GM12878 (cell line): ENCODE measurements around the gene SEC22B. TPM values are rescaled to one million over a fixed set of nuclear protein-coding genes. Genes with fewer than 3 reads are reported as not detected.
"Not testable (repeated sequence)": the region's sequence is repeated elsewhere in the genome, so short reads cannot be mapped to it uniquely, and the experiment has no call there.

Experiments used
- ATAC-seq: fragments of 200-7000 bp; cut with Tn5 transposase; 3 replicates; pipeline ENCODE4 v1.9.1; 2020; ENCODE audit warnings: mild to moderate bottlenecking, moderate library complexity
- BruUV-seq: library from RNA; stranded (reverse); fragments of 400-500 nt; replicated peaks from 2 replicates; lab custom pipeline; 2021; lab: Mats Ljungman, UMichigan
- CTCF ChIA-PET: fragments of 300-600 bp; sonication (Branson Sonifier 250); formaldehyde crosslinking; extraction: SDS; loops from one replicate; lab custom pipeline; 2021; ENCODE audit warnings: inconsistent platforms; lab: Yijun Ruan, JAX
- POLR2A ChIA-PET: fragments of 350-600 bp; formaldehyde crosslinking; extraction: SDS; loops from one replicate; lab custom pipeline; 2021; ENCODE audit warnings: inconsistent platforms; lab: Charles Lee
- RAD21 ChIA-PET: fragments of 300-600 bp; sonication (Branson Sonifier 250); formaldehyde crosslinking; loops from one replicate; lab custom pipeline; 2023; ENCODE audit warnings: antibody characterized with exemption; ENCODE audit not compliant: unreplicated experiment; lab: Charles Lee
- SMC1A ChIA-PET: fragments of 300-600 bp; sonication (Branson Sonifier 250); formaldehyde crosslinking; loops from one replicate; lab custom pipeline; 2023; ENCODE audit not compliant: unreplicated experiment, uncharacterized antibody; lab: Charles Lee
- DNase-seq: peaks from one replicate; pipeline ENCODE4 v3.0.0-alpha.2; 2011; ENCODE audit warnings: low read depth, low spot score
- FAIRE-seq: peaks from 3 replicates; lab custom pipeline; 2011; peaks lifted over from hg19 to GRCh38; lab: Jason Lieb, UNC
- H2AFZ ChIP-seq: 2 replicates; pipeline ENCODE4 v1.6.0; 2011; ENCODE audit warnings: low read depth, low read length, control low read depth; ENCODE audit not compliant: control insufficient read depth
- H3K27ac ChIP-seq: 2 replicates; pipeline ENCODE4 v1.5.1; 2011; ENCODE audit warnings: control low read depth; ENCODE audit not compliant: control insufficient read depth, insufficient read depth
- H3K27me3 ChIP-seq, 2 experiments: replicated peaks in 1 of 2; 2 replicates each; pipeline versions ENCODE4 v1.6.0 to v1.6.1; 2011; ENCODE audit warnings: low read length in 1 of 2; ENCODE audit not compliant: control insufficient read depth in 2 of 2, insufficient read depth in 2 of 2
- H3K36me3 ChIP-seq, 2 experiments: 2 replicates each; pipeline ENCODE4 v1.5.1; 2011; ENCODE audit warnings: low read length in 1 of 2; ENCODE audit not compliant: control insufficient read depth in 2 of 2, insufficient read depth in 2 of 2
- H3K4me1 ChIP-seq: 2 replicates; pipeline ENCODE4 v1.6.1; 2011; ENCODE audit warnings: mild to moderate bottlenecking, low read length, moderate library complexity, mixed read lengths; ENCODE audit not compliant: control insufficient read depth, insufficient read depth
- H3K4me2 ChIP-seq: 2 replicates; pipeline ENCODE4 v1.6.0; 2011; ENCODE audit warnings: control low read depth; ENCODE audit not compliant: control insufficient read depth, insufficient read depth
- H3K4me3 ChIP-seq: fragments of 200-600 bp; sonication (generic); 2 replicates; pipeline ENCODE4 v1.5.1; 2016
- H3K79me2 ChIP-seq: 2 replicates; pipeline ENCODE4 v1.6.0; 2011; ENCODE audit warnings: low read length; ENCODE audit not compliant: control insufficient read depth, insufficient read depth
- H3K9ac ChIP-seq: 2 replicates; pipeline ENCODE4 v1.8.0; 2011; ENCODE audit warnings: low read length, control low read depth, mixed read lengths; ENCODE audit not compliant: control insufficient read depth, insufficient read depth
- H3K9me3 ChIP-seq: replicated peaks from 3 replicates; pipeline ENCODE4 v1.5.1; 2011; ENCODE audit warnings: mild to moderate bottlenecking, low read length; ENCODE audit not compliant: control insufficient read depth, insufficient read depth
- H4K20me1 ChIP-seq: 2 replicates; pipeline ENCODE4 v1.6.0; 2011; ENCODE audit not compliant: control insufficient read depth, insufficient read depth
- CEBPZ ChIP-seq: fragments of 150-350 bp; IDR thresholded peaks from 2 replicates; pipeline ENCODE4 v1.6.1; 2016; ENCODE audit warnings: low read depth, low read length
- SRF ChIP-seq, 2 experiments: IDR thresholded peaks; 2 replicates each; pipeline ENCODE4 v1.6.1; 2011; ENCODE audit warnings: low read depth in 2 of 2, low read length in 2 of 2, mild to moderate bottlenecking in 1 of 2, moderate library complexity in 1 of 2
- WGBS: methylation state at CpG from one replicate; pipeline ENCODE4 v1.1.6; 2016; ENCODE audit warnings: low lambda C conversion rate; ENCODE audit not compliant: insufficient replicate concordance, insufficient coverage; ENCODE audit errors: missing lambda C conversion rate; 5-methylcytosine and 5-hydroxymethylcytosine counted together
- in situ Hi-C: fragments of 300-500 bp; cut with MboI; formaldehyde crosslinking; loops from 9 replicates; pipeline ENCODE4 v1.14.3; 2018; ENCODE audit warnings: mixed read lengths
- intact Hi-C: fragments of 100-400 bp; cut with micrococcal nuclease; formaldehyde crosslinking; loops from one replicate; pipeline ENCODE4 v1.14.2; 2022; ENCODE audit not compliant: unreplicated experiment
- polyA plus RNA-seq, 11 experiments: library from polyadenylated mRNA; depleted of rRNA in 4 of 11; unstranded in 6 of 11; stranded (reverse) in 5 of 11; fragments of >200 nt; fragmentation: Nextera tagmentation in 4 of 11; fragmentation: Illumina TruSeq in 1 of 11; extraction: Ambion mirVana in 4 of 11; extraction: Trizol in 1 of 11; gene quantifications; 1 replicate in 1 of 11; 2 replicates in 10 of 11; pipeline versions ENCODE4 v1.2.1 to v1.2.3, GENCODE V29; 2011 to 2016; ENCODE audit warnings: inconsistent platforms in 2 of 11, missing spikeins in 2 of 11, low read depth in 1 of 11
- total RNA-seq, 4 experiments: library from RNA; depleted of rRNA in 3 of 4; stranded (reverse); fragments of >200 nt in 3 of 4; fragmentation: Illumina TruSeq in 1 of 4; extraction: Trizol in 1 of 4; gene quantifications; 2 replicates each; pipeline versions ENCODE4 v1.2.1 to v1.2.3, GENCODE V29; 2013 to 2021

Gene SEC22B
- total and polyA plus RNA-seq, 10 of the 15 experiments (the other 5 are each of a cell fraction or from before 2014, with no cell fraction given) = 19.8 to 41.5 (median 27.7) TPM

GRCh38 chr1:120178799-120179756 lies 2.8 kb upstream of the SEC22B start (continued):
- TF ChIP-seq CEBPZ (no peak), SRF (IDR thresholded peaks at IDR 0.05; ENCODE audit: low read depth in 2 of 2, low read length in 2 of 2) (no peak)

- H3K27me3 ChIP-seq, BruUV-seq, H2AFZ ChIP-seq, H3K36me3 ChIP-seq, intact Hi-C loops, H3K27ac ChIP-seq, in situ Hi-C loops, H3K9ac ChIP-seq, H3K4me3 ChIP-seq, CTCF ChIA-PET, DNase-seq, H3K4me1 ChIP-seq, POLR2A ChIA-PET, ATAC-seq, H3K9me3 ChIP-seq, H3K4me2 ChIP-seq, RAD21 ChIA-PET, FAIRE-seq, SMC1A ChIA-PET, H4K20me1 ChIP-seq: not testable (repeated sequence)
- peaks cover 14% of the 10 kb centered on the region for H3K79me2 ChIP-seq
- WGBS = 100% methylated on average over 2 of the region's 2 CpGs
Observed at GRCh38 chr1:120178058-120178457, 1.7 kb upstream of the SEC22B start.
